GM19397 (cell line): ENCODE measurements around the gene LIME1.

Experiments
- ATAC-seq: cut with Tn5 transposase; IDR thresholded peaks from one replicate; pipeline ENCODE4 v1.9.1; 2021; ENCODE audit warnings: mild to moderate bottlenecking, moderate library complexity; ENCODE audit not compliant: unreplicated experiment

LIME1 gene

DNA sequence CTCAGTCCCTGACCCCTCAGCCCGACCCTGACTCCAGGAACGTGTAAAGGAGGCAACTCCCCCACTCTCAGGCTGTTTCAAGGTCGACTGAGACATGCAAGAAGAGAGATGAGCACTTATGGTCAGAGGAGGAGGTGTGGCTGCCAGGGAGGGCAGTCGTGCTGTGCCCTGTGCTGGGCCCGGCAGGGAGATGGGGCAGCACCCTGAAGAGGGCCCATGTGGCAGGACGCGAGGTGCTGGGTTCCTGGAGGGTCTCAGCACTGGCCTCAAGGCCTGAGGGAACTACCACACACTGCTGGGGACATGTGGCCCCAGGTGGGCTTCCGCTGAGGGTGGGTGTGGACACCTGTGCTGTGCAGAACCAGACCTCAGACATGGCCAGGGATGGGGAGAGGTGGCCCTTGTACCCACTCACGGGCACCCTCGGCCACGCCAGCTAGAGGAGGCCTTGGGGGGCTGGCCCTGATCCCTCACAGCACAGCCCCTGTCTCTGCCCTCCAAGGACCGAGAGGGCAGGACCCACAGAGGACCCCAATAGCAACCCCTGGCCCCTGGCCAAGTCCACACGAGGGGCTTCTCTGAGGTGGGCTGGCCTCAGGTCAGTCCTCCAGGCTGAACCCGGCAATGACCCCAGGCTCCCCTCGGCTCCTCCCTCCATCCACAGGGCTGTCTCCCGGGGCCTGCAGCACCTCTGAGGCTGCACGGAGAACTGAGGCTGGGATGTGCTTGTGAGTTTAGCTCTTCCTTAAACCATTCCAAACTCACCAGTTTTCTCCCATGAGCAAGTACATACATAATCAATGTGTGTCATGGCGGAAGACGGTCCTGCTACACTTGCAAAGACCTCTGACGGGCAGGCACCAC, 11.8 kb downstream of the LIME1 start:
- no peak for ATAC-seq

DNA sequence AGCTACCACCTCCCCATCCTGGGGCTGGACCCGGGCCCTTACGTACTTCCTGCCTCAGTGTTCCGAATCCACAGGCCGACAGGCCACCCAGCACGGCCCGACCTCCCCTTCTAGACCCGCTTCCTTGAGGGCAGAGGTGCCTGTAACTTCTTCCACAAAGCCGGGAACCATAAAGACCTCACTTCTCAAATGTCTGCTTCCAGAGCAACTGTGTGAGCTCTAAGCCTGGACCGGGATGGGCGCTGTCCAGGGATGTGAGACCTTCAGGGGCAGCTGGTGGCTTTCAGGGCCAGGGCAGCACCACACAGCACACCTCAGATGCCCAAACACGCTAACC, 12.4 kb downstream of the LIME1 start:
- no peak for ATAC-seq

DNA sequence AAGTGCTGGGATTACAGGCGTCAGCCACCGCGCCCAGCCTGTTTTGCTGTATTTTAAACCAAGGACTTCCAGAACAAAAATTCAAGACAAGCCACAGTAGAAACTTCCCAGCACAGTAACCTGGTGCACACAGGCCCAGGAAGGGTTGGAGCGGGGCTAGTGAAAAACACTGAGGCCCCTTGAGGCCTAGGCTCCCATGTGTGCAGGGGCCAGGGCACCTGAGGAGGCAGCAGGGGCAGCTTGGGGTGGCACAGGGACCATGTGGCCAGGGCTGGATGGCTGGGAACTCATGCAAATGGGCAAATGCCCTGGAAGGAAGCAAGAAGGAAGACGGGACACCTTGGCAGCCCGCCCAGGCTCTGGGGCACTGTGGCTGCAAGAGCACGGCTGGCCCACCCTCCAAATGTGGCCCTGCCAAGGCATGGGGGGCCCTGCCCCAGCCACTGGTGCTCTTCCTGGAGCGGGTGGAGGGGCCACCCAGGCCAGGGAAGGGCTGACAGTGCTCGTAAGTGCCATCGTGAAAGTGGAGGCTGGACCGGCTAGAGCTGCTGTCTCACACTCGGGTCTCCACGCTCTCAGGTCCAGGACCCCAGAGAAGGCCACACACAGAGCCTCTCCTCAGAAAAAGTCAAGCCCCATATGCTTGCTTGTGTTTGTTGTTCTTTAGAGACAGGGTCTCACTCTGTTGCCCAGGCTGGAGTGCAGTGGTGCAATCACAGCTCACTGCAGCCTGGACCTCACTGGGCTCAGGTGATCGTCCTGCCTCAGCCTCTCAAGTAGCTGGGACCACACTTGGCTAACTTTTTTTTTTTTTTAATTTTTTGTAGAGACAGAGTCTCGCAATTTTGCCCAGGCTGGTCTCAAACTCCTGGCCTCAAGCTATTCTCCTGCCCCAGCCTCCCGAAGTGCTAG, 13.4 kb downstream of the LIME1 start:
- ATAC-seq, result no peak

DNA sequence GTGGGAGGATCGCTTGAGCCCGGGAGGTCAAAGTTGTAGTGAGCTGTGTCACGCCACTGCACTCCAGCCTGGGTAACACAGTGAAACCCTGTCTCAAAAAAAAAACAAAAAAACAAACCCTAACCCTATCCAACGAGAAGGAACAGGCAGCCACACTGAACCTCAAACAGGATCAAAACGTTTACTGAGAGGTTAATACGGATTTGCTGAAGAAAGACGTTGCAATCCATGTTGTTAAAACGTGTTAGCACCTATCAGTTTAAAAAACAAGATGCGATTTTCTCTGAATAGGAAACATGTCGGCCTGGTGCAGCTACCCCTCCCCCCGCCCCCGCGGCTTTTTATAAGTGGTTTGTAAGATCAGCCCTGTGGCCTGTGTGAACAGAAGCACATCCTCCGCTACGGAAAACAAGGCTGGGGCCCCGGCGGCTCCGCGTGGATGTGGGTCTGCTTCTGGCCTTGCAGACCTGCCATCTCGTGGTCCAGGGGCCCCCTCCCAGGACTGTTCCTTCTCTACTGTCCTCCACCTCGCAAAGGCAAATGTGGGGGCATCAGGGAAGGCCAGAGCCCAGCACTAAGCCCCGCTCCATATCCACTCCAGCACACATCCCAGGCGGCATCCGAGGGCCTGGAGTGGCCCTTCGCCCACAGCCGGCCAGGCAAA, 14.5 kb downstream of the LIME1 start:
- no peak for ATAC-seq

DNA sequence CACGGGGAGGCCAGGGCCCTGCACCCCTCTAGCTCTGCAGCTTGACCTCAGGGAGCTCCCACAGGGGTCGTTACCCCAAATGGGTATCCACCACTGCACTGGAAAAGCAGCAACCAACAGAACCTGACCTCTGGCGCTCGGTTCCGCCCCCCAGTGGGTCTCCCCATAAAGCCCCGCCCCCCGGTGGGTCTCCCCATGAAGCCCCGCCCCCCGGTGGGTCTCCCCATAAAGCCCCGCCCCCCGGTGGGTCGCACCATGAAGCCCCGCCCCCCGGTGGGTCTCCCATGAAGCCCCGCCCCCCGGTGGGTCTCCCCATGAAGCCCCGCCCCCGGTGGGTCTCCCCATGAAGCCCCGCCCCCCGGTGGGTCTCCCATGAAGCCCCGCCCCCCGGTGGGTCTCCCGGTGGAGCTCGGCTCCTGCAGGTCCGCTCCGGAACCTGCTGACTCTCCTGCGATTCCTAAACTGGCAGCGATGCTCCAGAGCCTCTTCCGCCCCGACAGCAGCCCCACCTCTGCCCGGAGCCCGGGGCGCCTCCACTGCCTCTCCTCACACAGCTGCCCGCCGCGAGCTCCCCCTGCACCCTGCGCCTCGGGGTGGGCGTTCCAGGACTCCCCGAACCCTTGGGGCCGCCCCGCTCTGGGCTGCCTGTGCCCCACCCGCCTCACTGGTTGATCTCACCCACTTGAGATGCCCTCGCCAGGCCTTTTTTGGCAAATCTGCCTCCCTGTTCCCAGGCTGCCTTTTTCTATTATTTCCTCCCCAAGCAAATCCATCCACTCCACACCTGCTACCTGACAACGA, 15.2 kb downstream of the LIME1 start:
- no peak for ATAC-seq

DNA sequence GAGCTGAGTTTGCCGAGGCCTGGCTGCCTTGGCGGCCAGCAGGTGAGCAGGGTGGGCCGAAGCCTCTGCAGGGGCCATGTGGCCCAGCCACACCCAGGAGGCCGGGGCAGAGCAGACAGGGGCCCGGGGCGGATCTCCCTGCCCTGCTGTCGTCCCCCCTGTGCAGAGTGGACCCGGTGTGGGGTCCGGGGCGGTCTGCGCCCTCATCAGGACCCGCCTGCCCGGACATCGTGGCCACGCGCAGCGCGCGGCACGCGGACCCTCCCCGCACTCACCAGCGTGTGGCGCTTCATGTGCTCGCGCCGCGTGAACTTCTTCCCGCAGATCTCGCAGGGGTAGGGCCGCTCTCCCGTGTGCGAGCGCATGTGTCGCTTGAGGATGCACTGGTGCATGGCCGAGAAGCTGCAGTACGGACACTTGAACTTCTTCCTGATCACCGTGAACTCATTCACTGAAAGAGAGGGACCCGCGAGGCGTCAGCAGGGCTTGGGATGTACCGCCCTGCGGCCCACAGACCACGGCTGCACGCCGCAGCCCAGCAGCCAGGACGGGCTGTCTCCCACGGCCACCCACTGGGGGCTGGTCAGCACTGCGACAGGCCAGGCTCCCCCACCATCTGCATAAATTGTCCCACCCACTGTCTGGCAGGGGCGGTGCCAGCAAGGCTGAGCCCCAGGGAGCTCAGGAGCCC, 16.1 kb downstream of the LIME1 start:
- no peak for ATAC-seq

DNA sequence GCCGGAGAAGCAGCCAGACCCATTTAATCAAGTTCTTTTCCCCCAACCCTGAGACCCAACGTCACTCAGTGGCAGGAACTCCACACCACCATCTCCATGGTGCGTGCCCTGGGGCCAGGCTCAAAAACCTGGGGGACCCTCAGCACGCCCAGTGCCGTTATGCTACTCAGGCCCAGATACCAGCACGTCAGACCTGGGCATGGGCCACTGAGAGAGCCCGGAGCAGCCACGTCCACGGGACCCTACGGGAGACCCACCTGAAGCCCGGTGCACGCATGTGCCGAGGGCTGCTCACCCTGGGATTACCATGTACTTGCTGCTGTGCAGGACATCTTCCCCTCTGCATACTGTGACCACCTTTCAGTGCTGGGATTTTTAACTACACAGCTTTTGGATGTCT, 16.9 kb downstream of the LIME1 start:
- ATAC-seq, result no peak

DNA sequence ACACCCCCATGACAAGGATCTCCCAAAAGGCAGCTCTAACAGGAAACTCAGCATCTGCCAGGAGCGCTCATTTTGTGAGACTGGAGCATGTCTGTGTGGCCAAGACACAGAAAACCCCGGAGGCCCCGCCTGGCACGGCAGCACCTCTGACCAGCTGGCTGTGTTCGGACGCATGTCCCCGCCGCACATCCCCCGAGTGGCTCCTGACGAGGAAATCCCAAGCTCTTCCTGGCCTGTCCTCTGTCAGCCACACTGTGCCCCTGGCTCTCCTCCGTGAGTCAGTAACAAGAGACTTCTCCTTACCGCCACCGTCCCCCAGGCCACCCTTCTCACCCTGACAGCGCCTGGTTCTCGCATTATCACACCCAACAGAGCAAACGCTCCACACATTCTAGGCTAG, 17.5 kb downstream of the LIME1 start:
- no peak for ATAC-seq

DNA sequence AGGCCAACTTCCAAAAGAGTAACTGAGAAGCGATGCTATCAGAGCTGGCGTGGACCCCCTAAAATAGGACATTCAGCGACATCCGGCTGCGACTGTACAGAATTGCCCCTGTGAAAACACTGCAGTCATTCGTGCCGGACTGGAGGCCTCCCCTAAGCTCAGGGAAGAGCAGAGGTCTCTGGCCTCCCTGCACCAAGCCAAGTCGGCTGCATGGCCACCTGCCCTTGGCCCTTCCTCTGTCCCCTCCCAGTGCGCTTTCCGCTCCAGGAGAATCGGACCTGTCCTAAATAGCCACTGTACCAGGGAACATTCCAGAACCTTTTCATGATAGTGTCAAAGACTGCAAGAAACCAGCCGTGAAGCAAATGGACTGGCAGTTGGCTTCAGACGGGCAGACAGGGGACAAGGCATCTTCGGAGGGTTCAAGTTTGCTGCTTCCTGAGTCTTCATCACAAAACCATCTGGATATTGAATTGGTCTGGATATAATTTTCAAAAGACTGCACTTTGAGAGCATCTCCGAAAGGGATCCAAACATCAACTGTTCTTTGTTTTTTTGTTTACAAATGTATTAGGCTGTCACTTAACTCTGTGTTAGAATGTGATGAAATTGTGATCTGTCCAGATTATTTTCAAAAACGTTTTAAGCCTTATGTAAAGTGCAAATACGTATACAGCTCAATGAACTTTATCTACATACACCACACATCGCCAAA, 19.6 kb downstream of the LIME1 start:
- ATAC-seq, result no peak

DNA sequence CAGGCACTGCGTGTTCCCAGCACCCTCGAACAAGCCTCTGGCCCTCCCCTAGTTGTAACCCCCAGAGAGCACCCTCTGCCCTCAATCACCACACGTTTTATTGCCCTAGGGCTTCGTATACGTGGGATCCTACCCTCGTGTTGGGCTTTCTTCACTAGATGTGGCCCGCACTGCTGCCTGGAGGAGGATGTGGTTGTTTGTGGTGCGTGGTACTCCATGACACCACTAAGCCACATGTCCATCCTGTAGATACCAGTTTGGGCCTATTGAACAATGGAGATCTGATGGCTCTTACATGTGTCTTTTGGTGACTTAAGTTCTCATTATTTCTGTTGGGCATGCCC, 20.2 kb downstream of the LIME1 start:
- no peak for ATAC-seq

DNA sequence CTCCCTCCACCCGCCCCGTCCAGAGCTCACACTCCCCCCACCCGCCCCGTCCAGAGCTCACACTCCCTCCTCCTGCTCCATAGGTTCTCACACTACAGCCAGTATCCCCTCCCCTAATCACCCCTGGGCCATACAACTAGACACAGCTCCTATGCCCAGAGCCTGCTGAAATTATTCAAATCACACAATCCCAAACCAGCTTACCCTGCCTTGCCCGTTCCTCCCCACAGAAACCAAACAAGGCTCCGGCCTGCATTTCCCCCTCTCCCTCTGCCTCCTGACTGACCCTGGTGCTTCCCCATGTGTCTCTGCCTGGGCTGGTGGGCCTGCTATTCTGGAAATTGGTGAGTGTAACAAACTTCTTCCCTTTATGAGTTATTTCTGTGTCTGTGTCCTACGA, 21.7 kb downstream of the LIME1 start:
- ATAC-seq, result no peak

DNA sequence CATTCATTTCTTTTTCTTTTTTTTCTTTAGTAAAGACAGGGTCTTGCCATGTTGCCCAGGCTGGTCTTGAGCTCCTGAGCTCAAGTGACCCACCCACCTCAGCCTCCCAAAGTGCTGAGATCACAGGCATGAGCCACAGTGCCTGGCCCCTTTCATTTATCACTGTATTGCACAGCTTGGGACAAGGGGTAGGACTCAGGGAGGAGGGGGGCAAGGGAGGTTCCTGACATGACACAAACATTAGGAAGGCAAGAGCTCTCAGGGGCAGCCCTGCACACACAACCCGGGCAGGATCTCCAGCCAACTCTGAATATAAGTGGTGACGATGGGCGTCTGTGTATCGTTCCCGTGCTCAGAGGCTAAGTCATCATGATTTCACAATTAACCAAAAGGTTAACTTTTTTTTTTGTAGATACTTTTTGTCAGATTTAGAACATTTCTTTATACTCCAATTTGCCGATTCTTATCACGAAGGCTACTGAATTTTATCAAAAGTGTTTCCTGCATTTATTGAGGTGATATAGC, 23.0 kb downstream of the LIME1 start:
- ATAC-seq, result no peak

DNA sequence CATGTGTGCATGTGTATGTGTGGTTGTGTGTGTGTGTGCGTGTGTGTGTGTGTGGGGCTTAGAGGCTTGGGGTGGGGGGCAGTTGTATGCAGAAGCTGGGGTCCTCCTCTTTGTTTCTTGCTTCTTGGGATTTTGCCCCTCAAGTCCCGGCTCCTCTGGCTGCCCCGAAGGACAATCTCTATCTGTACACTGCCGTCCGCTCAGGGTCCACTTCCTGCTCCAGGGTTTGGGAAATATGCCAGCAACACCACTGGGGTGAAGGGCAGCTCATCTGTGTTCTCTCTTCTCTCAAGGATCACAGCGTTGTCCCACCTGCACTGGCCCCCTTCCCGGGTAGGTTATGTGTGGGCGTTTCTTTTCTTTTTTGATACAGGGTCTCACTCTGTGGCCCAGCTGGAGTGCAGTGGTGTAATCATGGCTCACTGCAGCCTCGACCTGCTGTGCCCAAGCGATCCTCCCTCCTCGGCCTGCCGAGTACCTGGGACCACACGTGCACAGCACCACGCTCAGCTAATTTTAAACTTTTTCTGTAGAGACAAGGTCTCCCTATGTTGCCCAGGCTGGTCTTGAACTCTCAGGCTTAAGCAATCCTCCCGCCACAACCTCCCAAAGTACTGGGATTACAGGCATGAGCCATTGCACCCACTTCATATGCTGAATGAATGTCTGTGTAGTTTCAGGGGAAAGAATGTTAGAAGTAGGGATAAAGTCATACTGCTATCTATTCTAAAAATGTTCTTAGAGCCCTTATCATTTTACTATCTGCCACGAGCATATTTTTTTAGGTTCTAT, 28.8 kb downstream of the LIME1 start:
- ATAC-seq, result no peak

DNA sequence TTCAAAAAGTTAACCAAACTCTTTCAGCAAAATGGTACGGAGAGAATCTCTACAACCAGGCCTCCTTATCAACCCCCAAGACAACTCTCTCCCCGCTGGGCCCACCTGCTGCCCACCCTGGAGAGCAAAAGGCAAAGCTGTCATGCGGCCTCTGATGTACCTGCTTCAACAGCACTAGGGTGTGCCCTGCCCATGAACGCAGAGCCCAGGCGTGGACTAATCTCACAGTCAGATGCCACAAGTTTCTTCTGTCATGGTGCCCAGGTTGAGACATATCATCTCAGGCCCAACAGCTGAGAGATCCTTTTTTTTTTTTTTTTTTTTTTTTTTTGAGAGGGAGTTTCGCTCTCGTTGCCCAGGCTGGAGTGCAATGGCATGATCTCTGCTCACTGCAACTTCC, 29.4 kb downstream of the LIME1 start:
- no peak for ATAC-seq

DNA sequence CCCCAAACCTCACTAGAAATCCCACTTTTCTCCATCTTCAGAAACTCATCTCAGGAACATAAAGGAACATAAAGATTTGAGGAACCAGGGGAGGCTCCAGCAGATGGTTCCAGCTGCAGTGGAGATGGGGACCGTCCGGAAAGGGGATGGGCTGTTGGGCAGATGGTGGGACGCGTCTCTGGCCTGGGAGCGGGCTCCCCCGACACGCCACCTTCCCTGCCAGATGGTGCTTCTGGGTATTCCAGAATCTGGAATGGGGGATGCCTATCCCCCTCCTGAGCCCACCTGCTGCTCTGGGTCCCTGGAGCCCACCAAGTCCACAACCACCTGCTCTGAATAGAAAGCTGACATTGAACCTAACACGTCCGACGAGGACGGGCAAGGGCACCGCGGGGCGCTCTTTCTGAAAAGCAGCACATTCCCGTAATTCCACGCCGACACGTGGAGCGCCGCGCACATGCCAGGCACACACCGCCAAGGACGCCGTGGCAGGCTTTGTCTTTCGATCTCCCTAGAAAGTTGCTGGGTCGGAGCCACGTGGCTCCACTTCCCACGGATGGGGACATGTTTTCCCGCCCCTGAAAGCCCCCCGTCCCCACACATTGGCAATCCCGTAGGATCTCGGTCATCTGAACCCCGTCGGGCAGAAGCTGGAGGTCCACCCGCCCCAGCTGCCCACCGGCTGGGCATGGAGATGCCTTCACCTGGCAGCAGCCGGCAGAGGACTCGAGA, 30.4 kb downstream of the LIME1 start:
- ATAC-seq, result no peak

DNA sequence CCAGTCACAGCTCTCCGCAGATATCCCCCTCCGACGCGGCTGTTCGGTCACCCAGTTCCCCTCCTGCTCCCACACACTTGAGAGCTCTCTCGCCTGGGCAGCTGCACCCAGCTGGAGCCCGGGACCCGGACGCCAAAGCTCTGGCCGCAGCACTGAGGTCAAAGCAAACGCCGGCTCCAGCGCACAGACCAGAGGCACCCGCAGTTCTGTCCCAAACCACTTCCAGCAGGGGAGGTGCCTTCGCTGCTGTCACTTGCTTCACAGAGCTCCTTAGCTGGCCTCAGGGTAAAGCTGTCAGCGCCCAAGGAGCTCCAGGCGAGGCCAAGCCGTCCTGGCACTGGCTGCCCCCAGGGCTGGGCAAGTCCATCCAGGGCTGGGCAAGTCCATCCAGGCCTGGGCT, 31.0 kb downstream of the LIME1 start:
- ATAC-seq, result no peak

DNA sequence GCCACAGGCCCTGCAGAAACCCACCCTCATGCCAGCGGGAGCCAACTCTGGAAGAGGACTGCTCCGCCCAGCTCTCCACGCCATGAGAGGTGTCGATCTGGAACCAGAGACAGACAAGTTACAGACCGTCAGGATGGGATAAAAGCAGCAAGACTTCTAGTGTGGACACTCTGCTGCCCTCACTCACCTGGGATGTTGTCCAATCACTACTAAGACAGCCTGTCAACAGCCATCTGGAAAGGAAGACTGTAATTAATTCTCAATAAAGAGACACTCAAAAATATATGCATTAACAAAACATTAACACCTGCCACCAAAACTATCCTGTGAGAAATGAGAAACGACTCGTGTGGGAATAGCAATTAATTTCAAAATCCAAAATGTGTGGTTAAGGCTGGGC, 31.4 kb downstream of the LIME1 start:
- no peak for ATAC-seq
